Endothelial cell of umbilical vein (primary cell): ENCODE results near the gene IZUMO4. TPM values are rescaled to one million over a fixed set of nuclear protein-coding genes. Genes with fewer than 3 reads are reported as not detected.

ENCODE experiments used
- BruUV-seq: library from RNA; stranded (reverse); fragments of 400-500 nt; replicated peaks from 2 replicates; lab custom pipeline; 2021; lab: Mats Ljungman, UMichigan
- CTCF ChIA-PET: fragments of 300-600, 350-600 bp; sonication (Branson Sonifier 250); formaldehyde crosslinking; loops from one replicate; lab custom pipeline; 2021; ENCODE audit warnings: antibody characterized with exemption, inconsistent platforms; lab: Charles Lee
- POLR2A ChIA-PET: fragments of 300-600, 350-600 bp; sonication (Branson Sonifier 250); formaldehyde crosslinking; loops from one replicate; lab custom pipeline; 2021; ENCODE audit warnings: antibody characterized with exemption, inconsistent platforms; lab: Charles Lee
- DNase-seq: peaks from one replicate; pipeline ENCODE4 v3.0.0-alpha.2; 2011; ENCODE audit warnings: low read depth, low spot score
- FAIRE-seq: peaks from 2 replicates; lab custom pipeline; 2011; peaks lifted over from hg19 to GRCh38; lab: Jason Lieb, UNC
- H2AFZ ChIP-seq: 2 replicates; pipeline ENCODE4 v1.6.0; 2012; ENCODE audit warnings: low read depth, low read length, control low read depth, inconsistent platforms
- H3K27ac ChIP-seq: 2 replicates; pipeline ENCODE4 v1.5.1; 2011; ENCODE audit warnings: low read depth, mild to moderate bottlenecking, control low read depth, low read length, moderate library complexity; ENCODE audit not compliant: insufficient read depth
- H3K27me3 ChIP-seq, 2 experiments: 2 replicates each; pipeline versions ENCODE4 v1.6.0 to v1.6.1; 2011; ENCODE audit warnings: low read length in 2 of 2, mixed read lengths in 1 of 2; ENCODE audit not compliant: control insufficient read depth in 2 of 2, insufficient read depth in 2 of 2
- H3K36me3 ChIP-seq, 2 experiments: 2 replicates in 1 of 2; 3 replicates in 1 of 2; pipeline ENCODE4 v1.5.1; 2011; ENCODE audit warnings: low read length in 2 of 2, mild to moderate bottlenecking in 1 of 2, moderate library complexity in 1 of 2; ENCODE audit not compliant: control insufficient read depth in 2 of 2, insufficient read depth in 2 of 2; ENCODE audit errors: extremely low read depth in 1 of 2
- H3K4me1 ChIP-seq: 3 replicates; pipeline ENCODE4 v1.5.1; 2011; ENCODE audit warnings: mild to moderate bottlenecking, low read length; ENCODE audit not compliant: control insufficient read depth, insufficient read depth; ENCODE audit errors: extremely low read depth
- H3K4me2 ChIP-seq: 2 replicates; pipeline ENCODE4 v1.6.1; 2011; ENCODE audit warnings: low read length, control low read depth, mixed read lengths; ENCODE audit not compliant: insufficient read depth
- H3K4me3 ChIP-seq, 3 experiments: fragments of 200-600 bp in 1 of 3; sonication (generic), shearing (Covaris generic) in 1 of 3; replicated peaks in 1 of 3; 2 replicates each; pipeline ENCODE4 v1.5.1; 2011 to 2016; ENCODE audit warnings: control low read depth in 3 of 3, low read length in 3 of 3, mild to moderate bottlenecking in 2 of 3, inconsistent platforms in 1 of 3, low read depth in 1 of 3, moderate library complexity in 1 of 3; ENCODE audit not compliant: insufficient read depth in 1 of 3
- H3K79me2 ChIP-seq: 2 replicates; pipeline ENCODE4 v1.6.0; 2012; ENCODE audit warnings: low read length, inconsistent platforms; ENCODE audit not compliant: control insufficient read depth, insufficient read depth
- H3K9ac ChIP-seq: replicated peaks from 2 replicates; pipeline ENCODE3; 2011; ENCODE audit warnings: low read length, control low read depth; ENCODE audit not compliant: insufficient read depth; ENCODE audit errors: extremely low read depth
- H3K9me1 ChIP-seq: replicated peaks from 3 replicates; pipeline ENCODE4 v1.6.0; 2011; ENCODE audit warnings: mild to moderate bottlenecking, low read length; ENCODE audit not compliant: control insufficient read depth, insufficient read depth; ENCODE audit errors: extremely low read depth
- H3K9me3 ChIP-seq: replicated peaks from 2 replicates; pipeline ENCODE4 v1.5.1; 2012; ENCODE audit warnings: low read length, inconsistent platforms; ENCODE audit not compliant: control insufficient read depth, insufficient read depth
- H4K20me1 ChIP-seq: replicated peaks from 2 replicates; pipeline ENCODE3; 2011; ENCODE audit warnings: mild to moderate bottlenecking, low read length; ENCODE audit not compliant: control insufficient read depth, insufficient read depth; ENCODE audit errors: extremely low read depth
- EZH2 ChIP-seq: IDR thresholded peaks from 2 replicates; pipeline ENCODE4 v1.6.1; 2012; ENCODE audit warnings: borderline replicate concordance, low read depth, mild to moderate bottlenecking, moderate library complexity, low read length, inconsistent platforms; ENCODE audit not compliant: severe bottlenecking
- FOS ChIP-seq: IDR thresholded peaks from 2 replicates; pipeline ENCODE4 v1.6.1; 2011; ENCODE audit warnings: mild to moderate bottlenecking, low read length, moderate library complexity, borderline replicate concordance; ENCODE audit not compliant: insufficient read depth
- GATA2 ChIP-seq: IDR thresholded peaks from 2 replicates; pipeline ENCODE4 v1.7.0; 2011; ENCODE audit warnings: low read depth, mild to moderate bottlenecking, moderate library complexity, mixed read lengths, low read length; ENCODE audit not compliant: insufficient read length, insufficient read depth
- JUN ChIP-seq: IDR thresholded peaks from 2 replicates; pipeline ENCODE4 v1.6.1; 2011; ENCODE audit warnings: borderline replicate concordance, low read depth; ENCODE audit not compliant: insufficient read length, insufficient read depth
- MYC ChIP-seq: IDR thresholded peaks from one replicate; pipeline ENCODE4 v1.6.1; 2011; ENCODE audit warnings: mild to moderate bottlenecking, low read depth, low read length
- POLR2AphosphoS5 ChIP-seq: IDR thresholded peaks from 2 replicates; pipeline ENCODE4 v1.6.1; 2012; ENCODE audit warnings: low read depth, mild to moderate bottlenecking, control low read depth, low read length, moderate library complexity; ENCODE audit not compliant: insufficient read depth
- dilution Hi-C: fragments of 300-500 bp; cut with MboI; formaldehyde crosslinking; loops from one replicate; pipeline ENCODE4 v1.15.0; 2019; ENCODE audit warnings: low sequenced_read_pairs; ENCODE audit not compliant: extremely low pct_ligation_motif_present
- intact Hi-C: fragments of 100-400 bp; cut with micrococcal nuclease; formaldehyde crosslinking; loops from one replicate; pipeline ENCODE4 v1.10.0; 2022
- polyA plus RNA-seq, 4 experiments: library from polyadenylated mRNA; depleted of rRNA in 3 of 4; stranded (reverse) in 3 of 4; unstranded in 1 of 4; fragments of >200 nt; gene quantifications; 2 replicates each; pipeline versions ENCODE4 v1.2.1 to v1.2.3, GENCODE V29; 2011 to 2012; ENCODE audit warnings: missing spikeins in 1 of 4
- total RNA-seq: library from RNA; stranded (reverse); gene quantifications from 2 replicates; pipeline ENCODE4 v1.2.3, GENCODE V29; 2021
- TF ChIP-seq, protein P1 (sequence below): IDR thresholded peaks from 2 replicates; pipeline ENCODE4 v1.6.1; 2011; ENCODE audit not compliant: insufficient read depth, insufficient read length
- TF ChIP-seq, protein P2 (sequence below), 2 donors: IDR thresholded peaks; 1 replicate in 1 of 2; 2 replicates in 1 of 2; pipeline ENCODE4 v1.5.1; 2011; ENCODE audit warnings: low read length in 2 of 2, mild to moderate bottlenecking in 2 of 2, moderate library complexity in 2 of 2, control low read depth in 1 of 2, inconsistent platforms in 1 of 2, low read depth in 1 of 2; ENCODE audit not compliant: insufficient read depth in 1 of 2; ENCODE audit errors: extremely low read depth in 1 of 2

IZUMO4 gene
- total and polyA plus RNA-seq, 2 donors (not counting 3 experiments of a cell fraction or from before 2014, with no cell fraction given) = 1.1 to 2.0 TPM

DNA sequence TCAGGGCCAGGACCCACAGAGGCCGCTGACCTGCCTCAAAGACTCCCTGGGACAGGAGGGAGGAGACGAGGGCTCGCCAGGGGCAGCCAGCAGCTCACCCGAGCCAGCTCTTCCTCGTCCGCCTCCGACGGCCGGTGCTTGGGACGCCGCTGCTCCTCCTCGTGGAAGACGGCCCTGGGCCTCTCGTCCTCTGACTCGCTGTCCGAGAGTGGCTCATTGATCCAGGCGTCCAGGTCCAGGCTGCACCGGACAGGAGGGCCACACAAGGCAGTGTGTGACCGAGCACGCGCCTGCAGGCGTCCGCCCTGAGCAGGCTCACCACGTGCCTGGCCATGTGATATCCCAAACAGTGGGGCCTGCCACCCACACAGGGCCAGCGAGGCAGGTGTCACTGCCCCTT, 19.8 kb downstream of the IZUMO4 start:
- Histone ChIP-seq H3K36me3 (peaks cover 25 to 88% of the 10 kb centered on the region in 2 experiments), H3K9me3 (no peaks in the 10 kb centered on the region), H3K9me1 (no peaks in the 10 kb centered on the region), H3K79me2 (no peaks in the 10 kb centered on the region), H4K20me1 (no peaks in the 10 kb centered on the region), H3K4me3 (no peak overlapping the region), H2AFZ (no peak overlapping the region), H3K27ac (no peak overlapping the region), H3K27me3 (no peaks in the 10 kb centered on the region), H3K4me2 (no peak overlapping the region), H3K9ac (no peak overlapping the region), H3K4me1 (no peaks in the 10 kb centered on the region)
- no peak for TF ChIP-seq FOS
- dilution Hi-C loops = no loop called here
- intact Hi-C loops = no loop called here
- POLR2A ChIA-PET = no interaction called here
- DNase-seq (no peak), FAIRE-seq (no peak)
- BruUV-seq = no TSS peak
- CTCF ChIA-PET = no interaction called here

DNA sequence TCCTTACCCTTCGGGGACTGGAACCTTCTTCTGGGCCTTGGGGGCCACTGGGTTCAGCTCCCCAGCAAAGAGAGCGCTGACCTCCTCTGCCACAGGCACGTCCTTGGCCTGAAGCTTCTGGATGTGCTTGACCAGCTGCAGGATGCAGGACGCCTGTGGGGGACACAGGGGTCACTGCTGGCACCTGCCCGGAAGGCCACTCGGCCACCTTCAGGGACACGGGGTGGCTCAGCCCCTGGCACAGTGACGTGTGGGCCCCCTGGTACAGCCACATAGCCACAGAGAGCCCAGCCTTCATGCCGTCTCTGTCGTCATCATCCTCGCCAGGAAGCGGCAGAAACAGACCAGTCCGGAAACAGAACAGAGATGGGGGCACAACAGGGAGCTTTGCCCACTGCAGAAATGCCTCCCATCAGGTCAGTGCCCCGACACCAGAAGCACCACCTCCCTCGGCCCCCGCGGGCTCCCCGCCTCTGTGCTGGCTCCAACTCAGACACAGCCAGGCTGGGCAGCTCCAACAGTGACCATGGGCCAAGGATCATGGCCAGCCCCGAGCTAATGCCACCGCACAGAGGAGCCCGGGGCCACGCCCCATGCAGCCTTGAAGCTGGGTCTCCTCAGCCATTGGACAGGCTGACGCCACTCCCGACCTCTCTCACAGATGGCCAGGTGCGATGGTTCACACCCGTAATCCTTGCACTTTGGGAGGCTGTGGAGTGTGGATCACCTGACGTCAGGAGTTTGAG, 20.7 kb downstream of the IZUMO4 start:
- Histone ChIP-seq H3K9me1 (no peaks in the 10 kb centered on the region), H4K20me1 (no peaks in the 10 kb centered on the region), H3K4me2 (no peak overlapping the region), H3K27ac (no peak overlapping the region), H3K4me3 (no peak overlapping the region), H3K9ac (no peak overlapping the region), H3K79me2 (no peaks in the 10 kb centered on the region), H3K9me3 (no peaks in the 10 kb centered on the region), H3K27me3 (no peaks in the 10 kb centered on the region), H3K36me3 (peaks cover 25 to 90% of the 10 kb centered on the region in 2 experiments), H3K4me1 (no peaks in the 10 kb centered on the region), H2AFZ (no peak overlapping the region)
- no peak for FAIRE-seq
- TF ChIP-seq GATA2 (no peak), EZH2 (no peak), FOS (no peak), JUN (no peak), MYC (no peak), POLR2AphosphoS5 (no peak)
- TF ChIP-seq, protein P1, sequence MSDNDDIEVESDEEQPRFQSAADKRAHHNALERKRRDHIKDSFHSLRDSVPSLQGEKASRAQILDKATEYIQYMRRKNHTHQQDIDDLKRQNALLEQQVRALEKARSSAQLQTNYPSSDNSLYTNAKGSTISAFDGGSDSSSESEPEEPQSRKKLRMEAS = no peak
- TF ChIP-seq, protein P2, sequence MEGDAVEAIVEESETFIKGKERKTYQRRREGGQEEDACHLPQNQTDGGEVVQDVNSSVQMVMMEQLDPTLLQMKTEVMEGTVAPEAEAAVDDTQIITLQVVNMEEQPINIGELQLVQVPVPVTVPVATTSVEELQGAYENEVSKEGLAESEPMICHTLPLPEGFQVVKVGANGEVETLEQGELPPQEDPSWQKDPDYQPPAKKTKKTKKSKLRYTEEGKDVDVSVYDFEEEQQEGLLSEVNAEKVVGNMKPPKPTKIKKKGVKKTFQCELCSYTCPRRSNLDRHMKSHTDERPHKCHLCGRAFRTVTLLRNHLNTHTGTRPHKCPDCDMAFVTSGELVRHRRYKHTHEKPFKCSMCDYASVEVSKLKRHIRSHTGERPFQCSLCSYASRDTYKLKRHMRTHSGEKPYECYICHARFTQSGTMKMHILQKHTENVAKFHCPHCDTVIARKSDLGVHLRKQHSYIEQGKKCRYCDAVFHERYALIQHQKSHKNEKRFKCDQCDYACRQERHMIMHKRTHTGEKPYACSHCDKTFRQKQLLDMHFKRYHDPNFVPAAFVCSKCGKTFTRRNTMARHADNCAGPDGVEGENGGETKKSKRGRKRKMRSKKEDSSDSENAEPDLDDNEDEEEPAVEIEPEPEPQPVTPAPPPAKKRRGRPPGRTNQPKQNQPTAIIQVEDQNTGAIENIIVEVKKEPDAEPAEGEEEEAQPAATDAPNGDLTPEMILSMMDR (IDR thresholded peaks at IDR 0.05; ENCODE audit: extremely low read depth in 1 of 2, insufficient read depth in 1 of 2, low read depth in 1 of 2, low read length in 2 of 2) = no peak
- ChIA-PET CTCF (no interaction called here), POLR2A (no interaction called here)
- dilution Hi-C loops = no loop called here
- intact Hi-C loops = no loop called here
- no peak for DNase-seq
- no TSS peak for BruUV-seq
